ENCODE data around the gene ANKRD24. TPM values are rescaled to one million over a fixed set of nuclear protein-coding genes. Genes with fewer than 3 reads are reported as not detected.
A peak's percentile ranks its signal among the peaks of the same experiment; 100 is the strongest.

ANKRD24 gene
- total and polyA plus RNA-seq, 8 donors = 0.29 to 6.1 (median 2.3) TPM; not detected in 1

DNA sequence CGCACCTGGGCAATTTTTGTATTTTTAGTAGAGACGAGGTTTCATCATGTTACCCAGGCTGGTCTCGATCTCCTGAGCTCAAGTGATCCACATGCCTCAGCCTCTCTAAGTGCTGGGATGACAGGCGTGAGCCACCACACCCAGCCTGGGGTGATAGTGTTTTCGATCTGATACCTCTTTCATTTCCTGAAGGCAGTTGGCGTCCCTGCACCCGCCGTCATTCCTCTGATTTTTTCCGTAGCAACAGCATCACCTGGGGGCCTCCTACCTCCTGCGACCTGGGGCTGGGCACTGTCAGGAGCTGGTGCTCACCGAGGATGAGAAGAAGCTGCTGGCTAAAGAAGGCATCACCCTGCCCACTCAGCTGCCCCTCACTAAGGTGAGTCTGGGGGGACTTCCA, 18.2 kb upstream of the ANKRD24 start:
- no peak for DNase-seq
- H3K36me3 ChIP-seq = no peaks in the 10 kb centered on the region
- H3K4me3 ChIP-seq = no peak overlapping the region
- WGBS, 5 donors = 47 to 62% (median 55%) methylated on average over 10 to 11 of the region's 11 CpGs
- H3K9me3 ChIP-seq = no peaks in the 10 kb centered on the region
- H3K27me3 ChIP-seq = peaks cover 0 to 67% (median 13%) of the 10 kb centered on the region in 3 donors
- TF ChIP-seq EP300 (IDR thresholded peaks at IDR 0.05) (no peak), POLR2AphosphoS5 (IDR thresholded peaks at IDR 0.05) (no peak), POLR2A (IDR thresholded peaks at IDR 0.05) (no peak)
- TF ChIP-seq, protein P1, sequence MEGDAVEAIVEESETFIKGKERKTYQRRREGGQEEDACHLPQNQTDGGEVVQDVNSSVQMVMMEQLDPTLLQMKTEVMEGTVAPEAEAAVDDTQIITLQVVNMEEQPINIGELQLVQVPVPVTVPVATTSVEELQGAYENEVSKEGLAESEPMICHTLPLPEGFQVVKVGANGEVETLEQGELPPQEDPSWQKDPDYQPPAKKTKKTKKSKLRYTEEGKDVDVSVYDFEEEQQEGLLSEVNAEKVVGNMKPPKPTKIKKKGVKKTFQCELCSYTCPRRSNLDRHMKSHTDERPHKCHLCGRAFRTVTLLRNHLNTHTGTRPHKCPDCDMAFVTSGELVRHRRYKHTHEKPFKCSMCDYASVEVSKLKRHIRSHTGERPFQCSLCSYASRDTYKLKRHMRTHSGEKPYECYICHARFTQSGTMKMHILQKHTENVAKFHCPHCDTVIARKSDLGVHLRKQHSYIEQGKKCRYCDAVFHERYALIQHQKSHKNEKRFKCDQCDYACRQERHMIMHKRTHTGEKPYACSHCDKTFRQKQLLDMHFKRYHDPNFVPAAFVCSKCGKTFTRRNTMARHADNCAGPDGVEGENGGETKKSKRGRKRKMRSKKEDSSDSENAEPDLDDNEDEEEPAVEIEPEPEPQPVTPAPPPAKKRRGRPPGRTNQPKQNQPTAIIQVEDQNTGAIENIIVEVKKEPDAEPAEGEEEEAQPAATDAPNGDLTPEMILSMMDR (IDR thresholded peaks at IDR 0.05) = no peak
- intact Hi-C loops (cut with DNase I; ENCODE audit: low total_unique reads) = no loop called here
- no peak overlapping the region for H3K27ac ChIP-seq
- no peaks in the 10 kb centered on the region for H3K4me1 ChIP-seq

DNA sequence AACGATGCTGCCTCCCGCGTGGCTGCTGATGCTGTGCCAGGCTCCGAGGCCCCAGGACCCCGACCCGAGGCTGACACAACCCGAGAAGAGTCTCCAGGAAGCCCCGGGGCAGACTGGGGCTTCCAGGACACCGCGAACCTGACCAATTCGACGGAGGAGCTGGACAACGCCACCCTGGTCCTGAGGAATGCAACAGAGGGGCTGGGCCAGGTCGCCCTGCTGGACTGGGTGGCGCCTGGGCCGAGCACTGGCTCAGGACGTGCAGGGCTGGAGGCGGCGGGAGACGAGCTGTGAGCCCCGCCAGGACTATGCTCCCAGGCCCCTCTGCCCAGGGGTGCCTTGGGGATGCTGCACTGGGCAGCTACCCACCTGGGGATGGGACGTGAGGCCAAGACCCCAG, 10.8 kb upstream of the ANKRD24 start:
- intact Hi-C loops (cut with DNase I; ENCODE audit: low total_unique reads) = no loop called here
- 57 to 83% (median 62%) methylated on average over 1 to 22 of the region's 22 CpGs for WGBS, 5 donors

DNA sequence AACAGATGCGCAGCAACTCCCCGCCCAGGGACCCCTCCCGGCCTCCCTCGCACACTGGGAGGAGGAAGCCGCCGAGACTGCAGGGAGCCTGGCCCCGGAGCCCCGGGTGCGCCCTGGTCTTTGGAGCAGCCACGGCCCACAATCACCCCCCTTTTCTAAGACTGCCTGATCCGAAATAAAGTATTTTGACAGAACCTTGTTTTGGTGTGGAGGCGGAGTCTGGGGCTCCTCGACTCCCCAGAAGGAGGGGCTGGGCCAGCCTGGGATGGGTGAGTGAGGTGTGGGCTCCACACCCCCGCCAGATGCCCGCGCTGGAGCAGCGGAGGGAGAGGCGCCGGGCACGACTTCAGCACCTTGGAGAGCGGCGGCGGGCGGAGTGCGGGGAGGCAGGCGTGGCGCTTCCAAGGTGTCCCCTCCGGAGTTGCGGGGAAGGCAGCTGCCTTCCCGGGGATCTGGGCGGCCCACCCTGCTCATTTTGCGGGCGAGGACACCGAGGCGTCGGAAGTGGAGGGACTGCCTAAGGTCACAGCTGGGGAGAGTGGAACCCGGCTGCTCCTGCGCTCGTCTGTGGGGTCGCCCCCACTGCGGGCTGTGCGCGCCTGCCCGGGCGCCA, 9.5 kb upstream of the ANKRD24 start:
- Histone ChIP-seq H3K4me3 (no peak overlapping the region), H3K27me3 (peaks cover 0 to 48% (median 10%) of the 10 kb centered on the region in 3 donors), H3K36me3 (peaks cover 12 to 41% (median 37%) of the 10 kb centered on the region in 4 donors), H3K27ac (no peak overlapping the region), H3K4me1 (peaks cover 5 to 17% (median 8%) of the 10 kb centered on the region in 4 donors), H3K9me3 (no peaks in the 10 kb centered on the region)
- intact Hi-C loops (cut with DNase I; ENCODE audit: low total_unique reads) = no loop called here
- DNase-seq = peak; percentile 59 to 88
- no peak for TF ChIP-seq EP300 (IDR thresholded peaks at IDR 0.05)
- TF ChIP-seq POLR2A (IDR thresholded peaks at IDR 0.05) = no peak
- no peak for TF ChIP-seq POLR2AphosphoS5 (IDR thresholded peaks at IDR 0.05)
- TF ChIP-seq, protein P1 (IDR thresholded peaks at IDR 0.05) = no peak
- WGBS, 5 donors = 5 to 14% (median 7%) methylated on average over 16 to 45 of the region's 45 CpGs

More for the DNA sequence above, 10.8 kb upstream of the ANKRD24 start:
- TF ChIP-seq POLR2AphosphoS5 (IDR thresholded peaks at IDR 0.05) (no peak), EP300 (IDR thresholded peaks at IDR 0.05) (no peak), POLR2A (IDR thresholded peaks at IDR 0.05) (no peak)
- TF ChIP-seq, protein P1 (IDR thresholded peaks at IDR 0.05) = no peak
- Histone ChIP-seq H3K9me3 (no peaks in the 10 kb centered on the region), H3K4me1 (peaks cover 5 to 17% (median 8%) of the 10 kb centered on the region in 4 donors), H3K4me3 (no peak overlapping the region), H3K36me3 (peaks cover 8 to 28% (median 24%) of the 10 kb centered on the region in 4 donors), H3K27me3 (peaks cover 0 to 60% (median 14%) of the 10 kb centered on the region in 3 donors), H3K27ac (no peak overlapping the region)
- DNase-seq = no peak

DNA sequence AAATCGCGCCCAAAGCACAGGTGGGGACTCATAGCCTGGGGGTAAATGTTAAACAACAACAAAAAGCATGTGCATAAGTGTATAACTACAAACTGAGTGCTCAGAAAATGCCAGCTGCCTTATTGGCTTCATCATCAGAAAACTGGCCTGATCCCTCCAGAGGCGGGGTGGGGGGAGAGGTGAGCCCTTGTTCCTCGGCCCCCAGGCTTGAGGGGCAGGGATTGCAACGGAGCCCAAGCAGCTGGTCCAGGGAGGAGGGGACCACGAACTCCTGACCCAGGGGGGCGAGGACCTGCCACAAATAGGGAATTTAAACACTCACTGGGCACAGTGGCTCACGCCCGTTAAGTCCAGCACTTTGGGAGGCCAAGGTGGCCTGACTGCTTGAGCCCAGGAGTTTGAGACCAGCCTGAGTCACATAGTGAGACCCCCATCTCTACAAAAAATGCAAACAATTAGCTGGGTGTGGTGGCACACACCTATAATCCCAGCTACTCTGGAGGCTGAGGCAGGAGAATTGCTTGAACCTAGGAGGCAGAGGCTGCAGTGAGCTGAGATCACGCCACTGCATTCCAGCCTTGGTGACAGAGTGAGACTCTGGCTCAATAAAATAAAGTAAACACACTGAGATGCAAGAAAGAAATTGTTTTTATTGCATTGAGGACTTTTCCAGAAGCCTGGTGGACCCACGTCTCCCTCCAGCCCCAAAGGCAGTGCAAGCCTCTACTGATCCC, 8.8 kb upstream of the ANKRD24 start:
- intact Hi-C loops (cut with DNase I; ENCODE audit: low total_unique reads) = no loop called here
- Histone ChIP-seq H3K9me3 (no peaks in the 10 kb centered on the region), H3K4me3 (no peak overlapping the region), H3K4me1 (peaks cover 5 to 17% (median 8%) of the 10 kb centered on the region in 4 donors), H3K36me3 (peaks cover 18 to 47% (median 44%) of the 10 kb centered on the region in 4 donors), H3K27ac (no peak overlapping the region), H3K27me3 (peaks cover 0 to 41% (median 10%) of the 10 kb centered on the region in 3 donors)
- TF ChIP-seq, protein P1 (IDR thresholded peaks at IDR 0.05) = no peak
- no peak for TF ChIP-seq POLR2AphosphoS5 (IDR thresholded peaks at IDR 0.05)
- no peak for TF ChIP-seq POLR2A (IDR thresholded peaks at IDR 0.05)
- TF ChIP-seq EP300 (IDR thresholded peaks at IDR 0.05) = no peak
- DNase-seq = no peak
- WGBS, 5 donors = 34 to 53% (median 41%) methylated on average over 8 to 11 of the region's 11 CpGs

All from stomach (tissue), 9 donors.